GM18498 (cell line): Measurements from ENCODE around the gene RNF166.

Experiments
- ATAC-seq: cut with Tn5 transposase; IDR thresholded peaks from one replicate; pipeline ENCODE4 v1.9.1; 2021; ENCODE audit warnings: mild to moderate bottlenecking, moderate library complexity; ENCODE audit not compliant: unreplicated experiment

Gene RNF166

DNA sequence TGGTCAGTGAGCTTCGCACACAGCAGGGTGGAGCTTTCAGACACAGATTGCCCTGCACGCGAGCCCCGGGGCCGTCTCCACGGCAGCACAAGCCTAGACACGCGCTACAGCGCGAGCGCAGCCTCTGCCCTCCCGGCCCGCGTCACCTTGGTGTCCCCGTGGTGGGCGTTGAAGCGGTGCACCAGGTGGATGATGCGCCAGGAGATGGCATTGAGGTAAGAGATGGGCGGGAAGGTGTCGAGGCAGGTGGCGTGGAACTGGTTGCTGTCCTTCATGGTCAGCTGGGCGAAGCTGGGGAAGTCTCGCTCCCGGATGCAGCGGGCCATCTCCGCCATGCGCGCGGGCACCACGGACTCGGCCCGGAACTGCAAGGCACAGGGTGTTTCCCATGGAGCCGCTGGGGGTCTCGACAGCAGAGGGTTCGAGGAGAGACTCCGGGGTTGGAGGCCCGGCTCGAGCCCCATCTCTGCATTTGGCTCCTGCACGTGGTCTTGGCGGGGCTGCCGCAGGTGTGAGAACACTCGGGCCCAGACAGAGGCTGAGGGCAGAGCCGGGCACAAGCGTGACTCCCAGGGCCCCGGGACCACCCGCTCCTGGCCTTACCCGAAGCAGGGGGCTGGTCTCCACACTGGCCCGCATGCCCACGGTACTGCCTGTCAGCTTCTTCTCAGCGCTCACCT lies 51.0 kb downstream of the RNF166 start:
- ATAC-seq, result no peak

DNA sequence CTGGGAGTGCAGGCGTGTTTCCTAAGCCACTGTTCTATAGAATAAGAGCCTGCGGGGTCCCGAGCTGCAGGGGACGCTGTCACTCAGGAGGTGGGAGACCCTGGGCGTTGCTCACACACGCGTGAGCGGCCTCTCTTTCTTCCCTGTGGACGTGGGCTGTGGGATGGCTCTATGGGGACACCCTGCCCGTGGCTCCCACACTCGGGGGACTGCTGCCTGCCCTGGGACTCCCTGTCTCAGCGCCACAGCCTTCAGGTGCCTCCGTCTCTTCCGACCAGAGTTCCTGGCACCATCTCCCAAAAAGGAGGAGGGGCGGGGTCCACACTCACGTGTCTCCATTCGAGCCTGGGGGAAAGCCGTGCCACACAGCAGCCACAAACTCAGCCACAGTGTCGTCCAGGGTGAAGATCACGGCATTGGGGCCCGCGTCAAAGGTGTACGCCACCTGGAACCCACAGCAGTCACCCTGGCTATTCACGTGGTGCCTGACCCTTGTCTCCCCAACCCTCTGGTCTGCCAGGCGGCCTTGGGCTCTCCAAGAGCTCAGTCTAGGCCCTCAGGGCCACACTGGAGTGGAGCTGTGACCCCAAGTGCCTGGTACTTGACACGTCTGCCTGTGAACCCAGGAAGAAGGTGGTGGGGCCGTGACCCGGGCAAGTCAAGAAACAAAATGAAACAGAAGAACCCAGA lies 51.7 kb downstream of the RNF166 start:
- no peak for ATAC-seq

DNA sequence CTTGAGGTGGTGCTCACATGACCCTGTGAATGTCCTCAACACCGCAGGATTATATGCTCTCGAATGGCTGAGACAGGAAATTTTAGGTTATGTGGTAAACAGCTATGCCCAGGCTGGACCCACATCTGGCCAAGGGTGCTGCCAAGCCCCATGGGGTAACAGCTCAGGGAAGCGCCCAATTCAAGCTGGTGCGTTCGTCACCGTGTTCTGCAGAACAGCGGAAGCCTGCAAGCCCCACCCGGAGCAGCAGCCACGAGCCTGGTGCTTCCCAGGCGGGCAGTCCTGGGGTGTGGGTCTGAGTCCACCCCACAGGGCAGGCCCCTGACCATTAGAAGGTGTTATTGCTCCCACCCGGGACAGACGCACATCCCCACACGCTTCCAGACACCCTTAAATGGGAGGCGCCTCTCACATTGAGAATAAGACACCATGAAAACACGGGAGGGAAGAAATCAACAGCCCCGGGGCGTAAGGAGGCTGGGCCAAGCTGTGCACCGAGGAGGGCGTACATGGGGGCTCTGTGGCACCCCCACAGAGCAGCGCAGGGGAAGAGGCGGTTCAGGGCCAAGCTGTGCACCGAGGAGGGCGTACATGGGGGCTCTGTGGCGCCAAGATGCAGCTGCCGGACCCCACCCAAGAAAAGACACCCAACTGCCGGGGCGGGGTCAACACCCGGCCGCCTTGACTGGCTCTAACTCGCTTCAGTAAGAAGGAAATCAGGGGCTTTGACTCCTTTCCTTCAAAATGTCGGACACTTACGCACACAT lies 52.4 kb downstream of the RNF166 start:
- no peak for ATAC-seq

DNA sequence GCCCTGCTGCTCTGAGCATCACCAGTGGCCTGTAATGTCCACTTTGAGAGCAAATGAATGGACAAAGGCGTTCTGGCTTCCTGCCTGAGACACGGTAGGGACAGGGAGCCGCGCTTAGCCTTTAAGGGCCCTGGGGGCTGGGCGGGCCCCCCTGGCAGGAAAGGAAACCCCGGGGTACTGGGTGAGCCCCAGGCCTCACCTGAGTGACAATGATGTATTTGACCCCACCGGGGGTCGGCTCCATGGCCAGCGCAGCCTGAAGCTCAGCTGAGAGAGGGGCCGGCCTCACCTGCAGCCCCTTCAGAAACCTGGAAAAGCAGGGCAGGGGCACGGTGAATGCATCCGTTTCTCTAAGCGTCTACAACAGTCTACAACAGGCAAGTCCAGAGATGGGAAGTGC lies 53.1 kb downstream of the RNF166 start:
- no peak for ATAC-seq

DNA sequence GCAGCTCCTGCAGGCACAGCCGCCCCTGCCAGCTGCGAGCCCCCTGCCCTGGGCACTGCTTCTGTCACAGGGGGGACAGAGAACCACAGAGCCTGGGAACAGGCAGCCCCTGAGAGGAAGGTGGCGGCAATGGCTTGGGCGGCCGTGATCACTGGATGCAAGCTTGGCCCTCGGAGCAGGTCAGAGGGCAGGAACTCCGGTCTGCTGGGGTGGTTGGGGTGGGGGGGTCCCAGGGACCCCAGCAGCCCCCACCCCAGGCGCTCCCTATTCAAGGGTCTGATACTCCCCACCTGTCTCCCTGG lies 53.5 kb downstream of the RNF166 start:
- ATAC-seq, result no peak

DNA sequence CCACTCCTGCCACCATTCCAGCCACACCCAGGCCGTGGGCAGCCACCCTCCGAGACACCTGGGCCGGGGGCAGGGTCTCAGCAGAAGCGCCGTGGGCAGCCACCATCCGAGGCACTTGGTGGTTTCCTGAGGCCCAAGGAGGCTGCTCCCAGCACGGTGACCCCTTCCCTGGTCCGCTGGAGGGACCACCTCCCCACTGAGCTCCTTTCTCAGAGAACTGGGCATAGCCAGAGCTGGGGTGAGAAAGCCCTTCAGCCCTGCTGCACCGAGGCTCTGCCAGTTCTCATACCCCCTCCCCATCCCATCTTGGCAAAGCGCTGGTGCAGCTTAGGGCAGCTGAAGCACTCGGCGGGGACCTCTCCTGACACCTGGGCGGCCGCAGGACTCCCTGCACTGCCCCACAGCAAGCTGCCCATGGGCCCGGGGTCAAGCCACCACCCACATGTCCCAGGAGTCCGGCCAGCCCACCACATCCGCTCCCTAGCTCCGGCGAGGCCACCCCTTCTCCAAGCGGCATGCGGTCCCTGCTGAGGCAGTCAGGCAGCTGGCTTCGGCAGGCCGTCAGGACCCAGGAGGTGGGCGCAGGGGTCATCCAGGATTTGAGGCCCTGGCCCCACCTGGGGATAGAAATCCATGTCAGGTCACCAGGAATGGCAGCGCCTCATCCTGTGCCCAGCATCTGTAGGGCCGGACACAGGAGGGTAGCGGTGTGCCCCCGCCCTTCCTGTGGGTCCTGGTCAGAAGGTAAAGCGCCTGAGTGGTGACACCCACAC lies 54.0 kb downstream of the RNF166 start:
- no peak for ATAC-seq

DNA sequence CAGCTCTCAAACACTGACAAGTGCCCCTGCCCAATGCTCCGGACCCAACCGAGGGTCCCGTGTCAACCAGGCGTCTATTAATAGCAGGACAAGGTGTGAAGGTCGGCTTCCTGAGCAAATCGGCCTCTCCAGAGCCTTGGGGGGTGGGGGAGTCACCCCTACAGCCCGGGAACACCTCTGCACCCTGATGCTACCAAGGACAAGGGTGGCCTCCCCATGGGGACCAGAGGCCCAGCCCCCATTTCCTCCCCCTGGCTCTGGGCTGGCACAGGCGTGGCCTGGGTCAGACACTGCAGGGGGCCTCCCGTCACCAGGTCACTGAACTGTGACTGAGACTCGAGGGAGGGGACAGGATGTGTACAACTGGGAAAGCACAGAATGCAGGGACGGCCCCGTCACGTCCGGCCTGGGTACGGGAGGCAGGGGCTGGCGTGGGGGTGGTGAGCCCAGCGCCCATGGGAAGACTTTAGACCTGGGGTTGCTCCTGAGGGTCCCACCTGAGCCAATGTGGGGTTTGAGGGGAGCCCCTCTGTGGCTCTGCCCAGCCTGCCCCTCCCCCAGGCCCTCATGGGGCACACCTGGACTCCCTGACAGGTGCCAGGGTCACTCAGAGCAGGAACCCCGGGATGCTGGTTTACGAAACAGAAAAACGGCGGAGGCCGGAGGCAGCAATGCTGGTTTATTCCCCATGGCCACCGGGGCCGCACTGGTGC lies 54.8 kb downstream of the RNF166 start:
- ATAC-seq, result peak; percentile 72

DNA sequence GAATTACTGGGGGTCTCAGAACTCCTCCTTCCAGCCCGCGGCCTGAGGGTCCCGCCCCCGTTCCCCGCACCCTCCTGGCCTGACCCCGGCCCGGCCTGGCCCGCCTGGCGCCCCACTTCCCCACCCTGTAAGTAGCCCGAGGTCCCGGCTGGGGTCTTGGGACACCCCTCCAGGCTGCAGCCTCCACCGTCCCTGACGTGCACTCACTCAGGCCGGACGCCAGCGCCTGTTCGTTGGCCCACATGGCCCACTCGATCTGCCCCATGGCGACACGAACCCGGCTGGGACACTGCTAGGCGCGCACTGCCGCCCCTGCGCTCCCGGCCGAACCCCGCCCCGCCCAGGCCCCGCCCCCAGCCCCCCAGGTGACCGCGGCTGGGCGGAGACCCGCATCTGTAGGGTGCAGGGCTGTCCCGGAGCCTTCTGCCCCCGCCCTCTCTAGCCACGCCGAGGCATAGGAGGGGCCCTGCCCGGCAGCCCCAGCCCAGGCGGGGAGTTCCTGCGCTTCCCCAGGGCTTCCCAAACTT lies 55.4 kb downstream of the RNF166 start, which contains the start of gene CYBA:
CYBA (minus strand) TSS at position 305 of the 527 bp plus-strand sequence; CDS start at position 265, 40 bp downstream.
- peak; percentile 73 for ATAC-seq

DNA sequence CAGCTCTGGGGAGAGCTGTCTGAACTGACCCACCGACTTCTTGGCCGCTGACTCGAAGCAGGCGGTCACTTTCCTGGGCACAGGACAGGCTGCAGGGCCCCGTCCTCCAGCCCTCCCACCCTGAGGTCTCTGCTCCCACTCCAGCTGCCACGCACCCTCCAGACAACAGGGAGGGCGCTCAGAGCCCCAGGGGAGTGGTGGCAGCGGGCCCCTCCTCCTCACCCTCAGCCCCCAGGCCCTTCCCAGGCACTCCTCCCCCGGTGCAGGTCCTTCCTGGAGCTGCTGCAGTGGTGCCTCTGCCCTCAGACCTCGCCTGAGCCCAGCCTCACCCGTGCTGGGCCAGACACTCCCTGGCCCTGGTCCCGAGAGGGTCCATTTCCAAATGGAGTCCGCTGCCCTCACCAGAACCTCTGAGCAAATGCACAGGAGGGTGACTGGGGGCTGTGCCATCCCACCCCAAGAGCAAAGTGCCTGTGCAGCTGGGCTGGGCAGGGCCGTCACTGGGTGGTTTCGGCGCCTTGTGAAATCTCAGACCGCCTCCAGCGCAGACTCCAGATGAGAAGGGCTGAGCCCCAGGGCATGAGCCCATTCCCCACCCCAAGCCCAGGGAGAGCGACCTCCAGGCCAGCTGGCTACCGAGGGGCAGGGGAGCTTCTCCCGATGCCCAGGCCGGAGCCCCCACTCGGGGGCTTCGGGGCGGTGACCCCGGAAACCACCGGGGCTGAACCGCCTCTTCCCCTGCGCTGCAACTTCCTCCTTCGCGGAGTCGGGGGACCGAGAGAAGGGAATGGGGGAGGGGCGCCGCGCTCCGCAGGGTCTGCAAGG lies 56.1 kb downstream of the RNF166 start:
- peak; percentile 13 for ATAC-seq

DNA sequence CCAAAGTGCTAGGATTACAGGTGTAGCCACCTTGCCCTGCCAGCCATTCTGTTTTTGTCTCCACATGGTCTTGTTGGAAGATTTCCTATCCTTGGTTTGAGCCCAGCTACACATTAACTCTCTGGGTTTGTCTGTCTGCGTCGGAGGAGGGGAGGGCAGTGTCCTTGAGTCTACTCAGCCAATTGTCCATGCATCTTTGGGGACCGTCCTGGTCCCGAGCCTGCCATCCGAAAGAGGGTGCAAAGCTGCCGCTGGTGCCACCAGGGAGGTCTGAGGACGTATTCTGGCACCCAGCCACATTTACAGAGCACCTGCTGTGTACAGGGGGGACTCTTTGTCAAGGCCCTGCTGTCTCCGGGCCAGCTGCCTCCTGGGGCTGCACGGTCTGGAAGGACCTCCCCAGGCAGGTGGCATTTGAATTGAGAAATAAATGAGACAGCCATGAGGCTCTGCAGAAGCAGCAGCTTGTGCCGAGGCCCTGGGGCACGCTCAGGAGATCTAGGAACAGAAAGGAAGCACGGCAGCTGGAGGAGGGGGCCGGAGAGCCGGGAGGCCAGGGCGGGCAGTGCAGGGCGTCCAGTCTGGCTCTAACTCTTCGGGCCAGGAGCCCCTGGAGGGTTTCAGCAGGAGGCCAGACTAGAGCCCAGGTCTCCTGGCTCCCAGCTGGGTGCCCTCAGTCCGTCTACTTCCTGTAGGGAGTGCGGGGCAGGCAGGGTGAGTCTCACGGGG lies 56.8 kb downstream of the RNF166 start:
- ATAC-seq, result no peak

DNA sequence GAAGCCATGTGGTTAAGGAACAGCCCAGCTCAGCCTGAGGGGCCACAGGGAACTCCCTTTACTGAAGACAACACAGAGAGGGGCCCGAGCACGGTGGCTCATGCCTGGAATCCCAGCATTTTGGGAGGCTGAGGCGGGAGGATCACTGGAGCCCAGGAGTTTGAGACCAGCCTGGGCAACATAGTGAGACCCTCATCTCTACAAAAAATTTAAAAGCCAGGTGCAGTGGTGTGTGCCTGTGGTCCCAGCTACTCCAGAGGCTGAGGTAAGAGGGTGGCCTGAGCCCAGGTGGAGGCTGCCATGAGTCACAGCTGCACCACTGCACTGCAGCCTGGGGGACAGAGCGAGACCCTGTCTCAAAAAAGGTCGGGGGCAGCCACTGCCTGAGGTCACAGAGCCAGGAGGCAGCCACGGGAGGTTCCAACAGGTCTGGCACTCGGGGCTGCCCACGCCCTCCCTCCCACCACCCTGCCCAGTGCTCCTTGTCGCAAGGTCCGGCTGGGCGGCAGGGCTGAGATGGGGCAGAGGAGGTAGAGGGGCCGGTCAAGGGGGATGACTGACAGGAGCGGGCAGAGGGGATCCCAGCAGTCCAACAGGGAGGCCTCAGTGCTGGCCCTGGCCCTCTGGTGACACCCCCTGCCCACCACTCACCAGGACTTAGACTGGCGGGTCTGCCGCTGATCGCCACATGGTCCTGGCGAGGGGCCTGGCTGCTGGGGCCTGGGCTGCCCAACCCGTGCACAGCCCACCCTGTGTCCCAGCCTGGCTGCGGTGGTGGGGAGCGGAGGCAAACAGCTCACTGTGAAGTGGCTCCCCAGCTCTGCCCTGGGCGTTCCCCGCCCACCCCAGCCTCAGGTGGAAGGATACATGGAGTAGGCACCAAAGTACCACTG lies 58.8 kb downstream of the RNF166 start:
- ATAC-seq, result no peak
